Measurements from ENCODE around the gene DEPDC5. TPM values are rescaled to one million over a fixed set of nuclear protein-coding genes. Genes with fewer than 3 reads are reported as not detected.

The DEPDC5 gene
- total RNA-seq, 5 donors from 2014 or later (not counting 1 experiment from before 2014, with no cell fraction given), result 40.3 to 52.7 (median 49.0) TPM

DNA sequence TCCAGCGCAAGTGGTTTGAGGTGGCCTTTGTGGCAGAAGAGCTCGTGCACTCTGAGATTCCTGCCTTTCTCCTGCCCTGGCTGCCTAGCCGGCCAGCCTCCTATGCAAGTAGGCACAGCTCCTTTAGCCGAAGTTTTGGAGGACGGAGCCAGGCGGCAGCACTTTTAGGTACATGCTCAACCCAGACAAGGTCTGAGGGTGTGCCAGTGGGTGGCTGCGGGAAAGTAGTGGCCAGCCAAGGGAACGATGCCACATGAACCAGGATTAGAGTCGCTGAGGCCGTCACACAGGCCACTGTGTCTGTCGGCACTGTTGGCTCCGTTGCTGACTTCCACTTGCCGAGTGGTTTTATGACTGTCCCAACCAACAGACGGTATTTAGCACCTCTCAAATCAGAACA is 125.8 kb downstream of the DEPDC5 start:
- Mint-ChIP-seq H3K27ac (no peak overlapping the region), H3K4me3 (no peak overlapping the region), H3K4me1 (peaks cover 0 to 2% (median 0%) of the 10 kb centered on the region in 3 donors), H3K27me3 (no peaks in the 10 kb centered on the region), H3K9me3 (no peaks in the 10 kb centered on the region), H3K36me3 (peaks cover 38% of the 10 kb centered on the region)
- POLR2A ChIA-PET, result no interaction called here
- peaks cover 6 to 42% of the 10 kb centered on the region in 2 donors for H3K36me3 ChIP-seq (ENCODE audit: control insufficient read depth in 2 of 2, extremely low read depth in 1 of 2, insufficient read depth in 1 of 2, low read length in 1 of 2)
- CTCF ChIA-PET, result interaction anchor here in 1 of 2 donors (0.6 kb wide), 1 partner anchor 158 kb away, joined by 4 read pairs; no protein-coding TSS in a partner anchor
- H3K9me3 ChIP-seq, result no peaks in the 10 kb centered on the region
- no peaks in the 10 kb centered on the region for H3K27me3 ChIP-seq (replicated peaks in 1 of 2; ENCODE audit: control insufficient read depth in 2 of 2, extremely low read depth in 1 of 2, insufficient read depth in 2 of 2, low read length in 1 of 2)
- no peak for ATAC-seq (replicated peaks in 1 of 4)
- DNase-seq, result no peak
- 96% methylated on average over 10 of the region's 14 CpGs for WGBS (ENCODE audit: insufficient coverage)
- H3K27ac ChIP-seq (ENCODE audit: low read length), result no peak overlapping the region
- H3K4me1 ChIP-seq (ENCODE audit: control insufficient read depth in 1 of 2, extremely low read depth in 1 of 2, insufficient read depth in 2 of 2, low read length in 2 of 2), result no peaks in the 10 kb centered on the region
- H3K4me3 ChIP-seq (ENCODE audit: control insufficient read depth in 1 of 2, extremely low read depth in 1 of 2, low read length in 1 of 2), result no peak overlapping the region

DNA sequence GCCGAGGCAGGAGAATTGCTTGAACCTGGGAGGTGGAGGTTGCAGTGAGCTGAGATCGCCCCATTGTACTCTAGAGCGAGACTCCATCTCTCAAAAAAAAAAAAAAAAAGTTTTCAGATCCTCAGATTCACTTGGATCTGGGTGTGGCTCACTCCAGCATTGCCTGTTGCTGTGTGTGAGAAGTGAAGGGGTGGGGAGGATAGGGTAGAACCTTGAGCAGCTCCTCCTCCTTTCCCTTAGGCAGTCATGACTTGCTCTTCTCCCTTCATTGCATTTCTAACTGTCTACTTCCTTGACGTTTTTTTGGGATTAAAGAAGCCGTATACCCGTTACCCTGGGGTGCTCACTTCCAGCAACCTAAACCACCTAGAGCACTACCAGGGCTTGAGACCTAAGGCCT is 127.4 kb downstream of the DEPDC5 start:
- Mint-ChIP-seq H3K27me3 (no peaks in the 10 kb centered on the region), H3K4me3 (no peak overlapping the region), H3K9me3 (no peaks in the 10 kb centered on the region), H3K27ac (no peak overlapping the region), H3K4me1 (no peaks in the 10 kb centered on the region), H3K36me3 (peaks cover 41% of the 10 kb centered on the region)
- H3K9me3 ChIP-seq, result no peaks in the 10 kb centered on the region
- H3K4me3 ChIP-seq (ENCODE audit: control insufficient read depth in 1 of 2, extremely low read depth in 1 of 2, low read length in 1 of 2), result no peak overlapping the region
- DNase-seq, result no peak
- ATAC-seq (replicated peaks in 1 of 4), result no peak
- POLR2A ChIA-PET, result no interaction called here
- H3K4me1 ChIP-seq (ENCODE audit: control insufficient read depth in 1 of 2, extremely low read depth in 1 of 2, insufficient read depth in 2 of 2, low read length in 2 of 2), result no peaks in the 10 kb centered on the region
- CTCF ChIA-PET, result no interaction called here
- WGBS (ENCODE audit: insufficient coverage), result no CpG with 5 or more reads among the region's 6 CpGs
- H3K36me3 ChIP-seq (ENCODE audit: control insufficient read depth in 2 of 2, extremely low read depth in 1 of 2, insufficient read depth in 1 of 2, low read length in 1 of 2), result peaks cover 6 to 41% of the 10 kb centered on the region in 2 donors
- H3K27ac ChIP-seq (ENCODE audit: low read length), result no peak overlapping the region
- no peaks in the 10 kb centered on the region for H3K27me3 ChIP-seq (replicated peaks in 1 of 2; ENCODE audit: control insufficient read depth in 2 of 2, extremely low read depth in 1 of 2, insufficient read depth in 2 of 2, low read length in 1 of 2)

DNA sequence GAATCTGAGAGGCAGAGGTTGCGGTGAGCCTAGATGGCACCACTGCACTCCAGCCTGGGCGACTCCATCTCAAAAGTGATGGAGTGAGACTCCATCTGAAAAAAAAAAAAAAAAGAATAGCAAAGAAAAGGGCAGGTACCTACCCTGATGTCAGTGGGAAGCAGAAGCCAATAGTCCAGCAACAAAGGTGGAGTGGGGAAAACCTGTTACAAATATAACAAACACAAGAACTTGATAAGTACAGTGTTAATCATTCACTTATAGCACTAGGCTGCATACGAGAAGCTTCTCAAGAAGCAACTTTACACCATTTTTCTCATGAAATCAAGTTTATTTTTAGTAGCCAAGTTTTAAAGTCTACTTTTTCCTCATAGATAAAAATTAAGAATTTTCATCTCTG is 128.0 kb downstream of the DEPDC5 start:
- Histone ChIP-seq H3K27ac (ENCODE audit: low read length) (no peak overlapping the region), H3K4me3 (ENCODE audit: control insufficient read depth in 1 of 2, extremely low read depth in 1 of 2, low read length in 1 of 2) (no peak overlapping the region), H3K4me1 (ENCODE audit: control insufficient read depth in 1 of 2, extremely low read depth in 1 of 2, insufficient read depth in 2 of 2, low read length in 2 of 2) (no peaks in the 10 kb centered on the region), H3K27me3 (replicated peaks in 1 of 2; ENCODE audit: control insufficient read depth in 2 of 2, extremely low read depth in 1 of 2, insufficient read depth in 2 of 2, low read length in 1 of 2) (no peaks in the 10 kb centered on the region), H3K9me3 (no peaks in the 10 kb centered on the region), H3K36me3 (ENCODE audit: control insufficient read depth in 2 of 2, extremely low read depth in 1 of 2, insufficient read depth in 1 of 2, low read length in 1 of 2) (peaks cover 5 to 37% of the 10 kb centered on the region in 2 donors)
- Mint-ChIP-seq H3K27ac (no peak overlapping the region), H3K27me3 (no peaks in the 10 kb centered on the region), H3K4me3 (no peak overlapping the region), H3K9me3 (no peaks in the 10 kb centered on the region), H3K4me1 (no peaks in the 10 kb centered on the region), H3K36me3 (peaks cover 43% of the 10 kb centered on the region)
- ChIA-PET CTCF (no interaction called here), POLR2A (no interaction called here)
- 100% methylated on average over 1 of the region's 3 CpGs for WGBS (ENCODE audit: insufficient coverage)
- DNase-seq (no peak), ATAC-seq (replicated peaks in 1 of 4) (no peak)

DNA sequence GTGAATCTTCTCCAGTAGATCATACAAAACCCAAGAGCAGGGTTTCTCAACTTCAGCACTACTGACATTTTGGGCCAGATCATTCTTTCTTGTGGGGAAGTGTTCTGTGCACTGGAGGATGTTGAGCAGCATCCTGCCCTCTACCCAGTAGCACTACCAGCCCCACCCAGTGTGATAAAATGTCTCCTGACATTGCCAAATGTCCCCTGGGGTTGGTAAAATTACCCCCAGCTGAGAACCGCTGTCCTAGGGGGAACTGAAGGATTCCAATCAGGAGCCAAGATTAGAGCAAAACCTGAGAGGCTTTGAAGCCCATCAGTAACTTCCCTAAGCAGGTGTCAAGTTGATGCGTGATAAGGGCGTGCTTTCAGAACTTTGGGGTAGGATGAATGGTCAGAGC is 129.2 kb downstream of the DEPDC5 start:
- Mint-ChIP-seq H3K27ac (no peak overlapping the region), H3K9me3 (no peaks in the 10 kb centered on the region), H3K36me3 (peaks cover 49% of the 10 kb centered on the region), H3K4me3 (no peak overlapping the region), H3K27me3 (no peaks in the 10 kb centered on the region), H3K4me1 (no peaks in the 10 kb centered on the region)
- Histone ChIP-seq H3K9me3 (no peaks in the 10 kb centered on the region), H3K4me1 (ENCODE audit: control insufficient read depth in 1 of 2, extremely low read depth in 1 of 2, insufficient read depth in 2 of 2, low read length in 2 of 2) (no peaks in the 10 kb centered on the region), H3K36me3 (ENCODE audit: control insufficient read depth in 2 of 2, extremely low read depth in 1 of 2, insufficient read depth in 1 of 2, low read length in 1 of 2) (peaks cover 4 to 37% of the 10 kb centered on the region in 2 donors), H3K4me3 (ENCODE audit: control insufficient read depth in 1 of 2, extremely low read depth in 1 of 2, low read length in 1 of 2) (no peak overlapping the region), H3K27ac (ENCODE audit: low read length) (no peak overlapping the region), H3K27me3 (replicated peaks in 1 of 2; ENCODE audit: control insufficient read depth in 2 of 2, extremely low read depth in 1 of 2, insufficient read depth in 2 of 2, low read length in 1 of 2) (no peaks in the 10 kb centered on the region)
- ChIA-PET CTCF (no interaction called here), POLR2A (no interaction called here)
- ATAC-seq (replicated peaks in 1 of 4) (no peak), DNase-seq (no peak)
- 90% methylated on average over 2 of the region's 3 CpGs for WGBS (ENCODE audit: insufficient coverage)

DNA sequence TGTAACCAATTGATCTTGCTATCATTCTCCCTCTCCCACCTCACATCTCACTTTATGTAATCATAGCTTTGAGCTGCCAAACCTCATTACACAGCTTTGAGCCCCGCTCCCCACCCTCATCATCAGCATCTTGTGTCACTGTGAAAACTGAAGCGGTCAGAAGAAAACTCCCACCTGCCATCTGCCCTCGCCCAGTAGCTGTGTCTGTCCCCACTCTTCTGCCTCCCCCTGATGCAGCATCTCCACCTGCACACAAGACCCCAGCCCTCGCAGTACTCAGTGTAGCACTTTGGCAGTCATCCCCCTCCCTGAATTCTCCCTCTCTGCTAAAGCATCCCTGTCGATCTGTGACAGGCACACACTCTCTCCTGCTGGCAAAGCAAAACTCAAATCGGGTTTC is 130.2 kb downstream of the DEPDC5 start:
- no peaks in the 10 kb centered on the region for H3K4me1 ChIP-seq (ENCODE audit: control insufficient read depth in 1 of 2, extremely low read depth in 1 of 2, insufficient read depth in 2 of 2, low read length in 2 of 2)
- H3K27me3 ChIP-seq (replicated peaks in 1 of 2; ENCODE audit: control insufficient read depth in 2 of 2, extremely low read depth in 1 of 2, insufficient read depth in 2 of 2, low read length in 1 of 2), result no peaks in the 10 kb centered on the region
- no peak overlapping the region for H3K27ac ChIP-seq (ENCODE audit: low read length)
- H3K9me3 ChIP-seq, result no peaks in the 10 kb centered on the region
- ATAC-seq (replicated peaks in 1 of 4) (no peak), DNase-seq (no peak)
- no peaks in the 10 kb centered on the region for H3K4me1 Mint-ChIP-seq
- no peaks in the 10 kb centered on the region for H3K9me3 Mint-ChIP-seq
- H3K36me3 ChIP-seq (ENCODE audit: control insufficient read depth in 2 of 2, extremely low read depth in 1 of 2, insufficient read depth in 1 of 2, low read length in 1 of 2), result peaks cover 4 to 35% of the 10 kb centered on the region in 2 donors
- H3K4me3 ChIP-seq (ENCODE audit: control insufficient read depth in 1 of 2, extremely low read depth in 1 of 2, low read length in 1 of 2), result no peak overlapping the region
- no peak overlapping the region for H3K4me3 Mint-ChIP-seq
- WGBS (ENCODE audit: insufficient coverage), result 92% methylated on average over 6 of the region's 6 CpGs
- no peaks in the 10 kb centered on the region for H3K27me3 Mint-ChIP-seq
- peaks cover 48% of the 10 kb centered on the region for H3K36me3 Mint-ChIP-seq
- POLR2A ChIA-PET, result no interaction called here
- CTCF ChIA-PET, result no interaction called here
- no peak overlapping the region for H3K27ac Mint-ChIP-seq

DNA sequence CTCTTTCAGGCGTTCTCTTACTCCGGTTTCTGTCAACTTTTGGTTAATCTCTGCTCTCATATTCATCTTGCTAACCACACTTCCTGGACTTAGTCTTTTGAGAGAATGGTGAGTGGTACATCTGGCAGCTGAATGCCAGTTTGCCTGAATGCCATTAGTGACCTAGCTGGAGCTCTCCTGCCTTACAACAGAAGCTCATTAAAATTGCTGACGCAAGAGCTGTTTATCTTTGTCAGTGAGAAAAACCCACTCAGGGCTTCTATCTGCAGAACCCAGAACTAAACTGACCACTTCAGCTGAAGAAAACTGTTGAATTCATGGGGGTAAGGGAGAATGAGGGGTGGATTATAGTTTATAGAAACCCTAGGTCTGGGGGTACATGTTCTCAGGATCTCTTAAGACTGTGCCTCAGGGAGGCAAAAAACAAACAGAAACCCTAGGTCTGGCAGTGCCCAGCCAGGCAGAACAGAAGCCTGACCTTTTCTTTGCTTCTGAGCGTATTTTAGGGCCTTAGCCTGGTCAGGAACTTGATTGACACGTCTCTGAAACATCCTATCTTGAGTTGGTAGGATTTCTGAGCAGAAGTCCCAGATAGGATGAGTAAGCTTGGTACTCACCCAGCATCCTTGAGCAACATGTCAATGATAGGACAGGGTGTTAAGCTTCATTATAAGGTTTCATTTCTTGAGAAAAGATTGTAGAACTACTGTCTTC is 137.7 kb downstream of the DEPDC5 start:
- H3K27ac Mint-ChIP-seq, result no peak overlapping the region
- H3K27me3 ChIP-seq (replicated peaks in 1 of 2; ENCODE audit: control insufficient read depth in 2 of 2, extremely low read depth in 1 of 2, insufficient read depth in 2 of 2, low read length in 1 of 2), result no peaks in the 10 kb centered on the region
- no peaks in the 10 kb centered on the region for H3K9me3 ChIP-seq
- no peak overlapping the region for H3K27ac ChIP-seq (ENCODE audit: low read length)
- no peak overlapping the region for H3K4me3 Mint-ChIP-seq
- H3K4me1 Mint-ChIP-seq, result no peaks in the 10 kb centered on the region
- peaks cover 2 to 44% of the 10 kb centered on the region in 2 donors for H3K36me3 ChIP-seq (ENCODE audit: control insufficient read depth in 2 of 2, extremely low read depth in 1 of 2, insufficient read depth in 1 of 2, low read length in 1 of 2)
- 80% methylated on average over 2 of the region's 5 CpGs for WGBS (ENCODE audit: insufficient coverage)
- ChIA-PET POLR2A (no interaction called here), CTCF (interaction anchor here in 1 of 2 donors (0.6 to 1.0 kb wide), 2 partner anchors 58 to 215 kb away, joined by 3 to 4 read pairs; no protein-coding TSS in a partner anchor)
- no peaks in the 10 kb centered on the region for H3K9me3 Mint-ChIP-seq
- ATAC-seq (replicated peaks in 1 of 4) (no peak), DNase-seq (no peak)
- H3K4me3 ChIP-seq (ENCODE audit: control insufficient read depth in 1 of 2, extremely low read depth in 1 of 2, low read length in 1 of 2), result no peak overlapping the region
- H3K27me3 Mint-ChIP-seq, result no peaks in the 10 kb centered on the region
- no peaks in the 10 kb centered on the region for H3K4me1 ChIP-seq (ENCODE audit: control insufficient read depth in 1 of 2, extremely low read depth in 1 of 2, insufficient read depth in 2 of 2, low read length in 2 of 2)
- H3K36me3 Mint-ChIP-seq, result peaks cover 35% of the 10 kb centered on the region

All from T-cell (primary cell).